H1 (cell line): Measurements from ENCODE around the gene TNRC6B. TPM values are rescaled to one million over a fixed set of nuclear protein-coding genes. Genes with fewer than 3 reads are reported as not detected.

Experiments used
- TAF7 ChIP-seq: optimal IDR thresholded peaks from 2 replicates; pipeline ENCODE3; 2011; ENCODE audit warnings: low read depth, mild to moderate bottlenecking, inconsistent platforms, low read length, moderate library complexity, borderline replicate concordance
- polyA plus RNA-seq, 7 experiments: library from polyadenylated mRNA; depleted of rRNA in 3 of 7; stranded (reverse) in 5 of 7; unstranded in 2 of 7; fragments of >200 nt in 5 of 7; fragments of 200-250 nt in 2 of 7; gene quantifications; 1 replicate in 5 of 7; 2 replicates in 1 of 7; 4 replicates in 1 of 7; pipeline versions ENCODE4 v1.2.1 to v1.2.3, GENCODE V29; 2011 to 2013; ENCODE audit warnings: missing spikeins in 2 of 7, mixed read lengths in 2 of 7
- total RNA-seq: library from RNA; stranded (reverse); fragmentation: NEBNext Ultra II Directional; extraction: Animal tissue kit (Norgen Biotek cat#: 25700); gene quantifications from 2 replicates; pipeline ENCODE4 v1.2.1, GENCODE V29; 2021
- TF ChIP-seq, protein P1 (sequence below): fragments of 300-600 bp; sonication (generic); IDR thresholded peaks from 2 replicates; pipeline ENCODE4 v1.7.1; 2012; ENCODE audit warnings: low read length, moderate library complexity, mild to moderate bottlenecking, inconsistent platforms; ENCODE audit not compliant: insufficient replicate concordance

The TNRC6B gene
- total and polyA plus RNA-seq, 2 of the 8 experiments (the other 6 are each of a cell fraction or from before 2014, with no cell fraction given): 12.5 to 48.9 TPM

DNA sequence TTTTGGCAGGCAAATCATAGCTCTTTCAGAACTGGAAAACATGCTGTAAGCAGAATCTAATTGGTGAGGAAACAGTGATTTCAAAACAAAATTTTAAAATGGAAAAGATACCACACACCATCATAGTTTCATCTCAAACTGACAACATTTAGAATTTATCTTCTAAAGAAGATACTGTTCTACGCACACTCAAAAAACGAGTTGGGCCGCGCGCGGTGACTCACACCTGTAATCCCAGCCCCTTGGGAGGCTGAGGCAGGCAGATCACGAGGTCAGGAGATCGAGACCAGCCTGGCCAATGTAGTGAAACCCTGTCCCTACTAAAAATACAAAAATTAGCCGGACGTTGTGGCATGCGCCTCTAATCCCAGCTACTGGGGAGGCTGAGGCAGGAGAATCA lies 124.4 kb downstream of the TNRC6B start (continued):
- TF ChIP-seq, protein P1, sequence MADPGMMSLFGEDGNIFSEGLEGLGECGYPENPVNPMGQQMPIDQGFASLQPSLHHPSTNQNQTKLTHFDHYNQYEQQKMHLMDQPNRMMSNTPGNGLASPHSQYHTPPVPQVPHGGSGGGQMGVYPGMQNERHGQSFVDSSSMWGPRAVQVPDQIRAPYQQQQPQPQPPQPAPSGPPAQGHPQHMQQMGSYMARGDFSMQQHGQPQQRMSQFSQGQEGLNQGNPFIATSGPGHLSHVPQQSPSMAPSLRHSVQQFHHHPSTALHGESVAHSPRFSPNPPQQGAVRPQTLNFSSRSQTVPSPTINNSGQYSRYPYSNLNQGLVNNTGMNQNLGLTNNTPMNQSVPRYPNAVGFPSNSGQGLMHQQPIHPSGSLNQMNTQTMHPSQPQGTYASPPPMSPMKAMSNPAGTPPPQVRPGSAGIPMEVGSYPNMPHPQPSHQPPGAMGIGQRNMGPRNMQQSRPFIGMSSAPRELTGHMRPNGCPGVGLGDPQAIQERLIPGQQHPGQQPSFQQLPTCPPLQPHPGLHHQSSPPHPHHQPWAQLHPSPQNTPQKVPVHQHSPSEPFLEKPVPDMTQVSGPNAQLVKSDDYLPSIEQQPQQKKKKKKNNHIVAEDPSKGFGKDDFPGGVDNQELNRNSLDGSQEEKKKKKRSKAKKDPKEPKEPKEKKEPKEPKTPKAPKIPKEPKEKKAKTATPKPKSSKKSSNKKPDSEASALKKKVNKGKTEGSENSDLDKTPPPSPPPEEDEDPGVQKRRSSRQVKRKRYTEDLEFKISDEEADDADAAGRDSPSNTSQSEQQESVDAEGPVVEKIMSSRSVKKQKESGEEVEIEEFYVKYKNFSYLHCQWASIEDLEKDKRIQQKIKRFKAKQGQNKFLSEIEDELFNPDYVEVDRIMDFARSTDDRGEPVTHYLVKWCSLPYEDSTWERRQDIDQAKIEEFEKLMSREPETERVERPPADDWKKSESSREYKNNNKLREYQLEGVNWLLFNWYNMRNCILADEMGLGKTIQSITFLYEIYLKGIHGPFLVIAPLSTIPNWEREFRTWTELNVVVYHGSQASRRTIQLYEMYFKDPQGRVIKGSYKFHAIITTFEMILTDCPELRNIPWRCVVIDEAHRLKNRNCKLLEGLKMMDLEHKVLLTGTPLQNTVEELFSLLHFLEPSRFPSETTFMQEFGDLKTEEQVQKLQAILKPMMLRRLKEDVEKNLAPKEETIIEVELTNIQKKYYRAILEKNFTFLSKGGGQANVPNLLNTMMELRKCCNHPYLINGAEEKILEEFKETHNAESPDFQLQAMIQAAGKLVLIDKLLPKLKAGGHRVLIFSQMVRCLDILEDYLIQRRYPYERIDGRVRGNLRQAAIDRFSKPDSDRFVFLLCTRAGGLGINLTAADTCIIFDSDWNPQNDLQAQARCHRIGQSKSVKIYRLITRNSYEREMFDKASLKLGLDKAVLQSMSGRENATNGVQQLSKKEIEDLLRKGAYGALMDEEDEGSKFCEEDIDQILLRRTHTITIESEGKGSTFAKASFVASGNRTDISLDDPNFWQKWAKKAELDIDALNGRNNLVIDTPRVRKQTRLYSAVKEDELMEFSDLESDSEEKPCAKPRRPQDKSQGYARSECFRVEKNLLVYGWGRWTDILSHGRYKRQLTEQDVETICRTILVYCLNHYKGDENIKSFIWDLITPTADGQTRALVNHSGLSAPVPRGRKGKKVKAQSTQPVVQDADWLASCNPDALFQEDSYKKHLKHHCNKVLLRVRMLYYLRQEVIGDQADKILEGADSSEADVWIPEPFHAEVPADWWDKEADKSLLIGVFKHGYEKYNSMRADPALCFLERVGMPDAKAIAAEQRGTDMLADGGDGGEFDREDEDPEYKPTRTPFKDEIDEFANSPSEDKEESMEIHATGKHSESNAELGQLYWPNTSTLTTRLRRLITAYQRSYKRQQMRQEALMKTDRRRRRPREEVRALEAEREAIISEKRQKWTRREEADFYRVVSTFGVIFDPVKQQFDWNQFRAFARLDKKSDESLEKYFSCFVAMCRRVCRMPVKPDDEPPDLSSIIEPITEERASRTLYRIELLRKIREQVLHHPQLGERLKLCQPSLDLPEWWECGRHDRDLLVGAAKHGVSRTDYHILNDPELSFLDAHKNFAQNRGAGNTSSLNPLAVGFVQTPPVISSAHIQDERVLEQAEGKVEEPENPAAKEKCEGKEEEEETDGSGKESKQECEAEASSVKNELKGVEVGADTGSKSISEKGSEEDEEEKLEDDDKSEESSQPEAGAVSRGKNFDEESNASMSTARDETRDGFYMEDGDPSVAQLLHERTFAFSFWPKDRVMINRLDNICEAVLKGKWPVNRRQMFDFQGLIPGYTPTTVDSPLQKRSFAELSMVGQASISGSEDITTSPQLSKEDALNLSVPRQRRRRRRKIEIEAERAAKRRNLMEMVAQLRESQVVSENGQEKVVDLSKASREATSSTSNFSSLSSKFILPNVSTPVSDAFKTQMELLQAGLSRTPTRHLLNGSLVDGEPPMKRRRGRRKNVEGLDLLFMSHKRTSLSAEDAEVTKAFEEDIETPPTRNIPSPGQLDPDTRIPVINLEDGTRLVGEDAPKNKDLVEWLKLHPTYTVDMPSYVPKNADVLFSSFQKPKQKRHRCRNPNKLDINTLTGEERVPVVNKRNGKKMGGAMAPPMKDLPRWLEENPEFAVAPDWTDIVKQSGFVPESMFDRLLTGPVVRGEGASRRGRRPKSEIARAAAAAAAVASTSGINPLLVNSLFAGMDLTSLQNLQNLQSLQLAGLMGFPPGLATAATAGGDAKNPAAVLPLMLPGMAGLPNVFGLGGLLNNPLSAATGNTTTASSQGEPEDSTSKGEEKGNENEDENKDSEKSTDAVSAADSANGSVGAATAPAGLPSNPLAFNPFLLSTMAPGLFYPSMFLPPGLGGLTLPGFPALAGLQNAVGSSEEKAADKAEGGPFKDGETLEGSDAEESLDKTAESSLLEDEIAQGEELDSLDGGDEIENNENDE: no peak
- no peak for TF ChIP-seq TAF7
